Activated CD4-positive, alpha-beta T cell treated with anti-CD3 and anti-CD28 coated beads for 4 hours (primary cell): ENCODE data around the gene ZSCAN20.
"Not testable (repeated sequence)": the region's sequence is repeated elsewhere in the genome, so short reads cannot be mapped to it uniquely, and the experiment has no call there.

Experiments
- DNase-seq, 2 donors: peaks; one replicate each; pipeline ENCODE4 v3.0.0-alpha.2; 2020

ZSCAN20 gene

DNA sequence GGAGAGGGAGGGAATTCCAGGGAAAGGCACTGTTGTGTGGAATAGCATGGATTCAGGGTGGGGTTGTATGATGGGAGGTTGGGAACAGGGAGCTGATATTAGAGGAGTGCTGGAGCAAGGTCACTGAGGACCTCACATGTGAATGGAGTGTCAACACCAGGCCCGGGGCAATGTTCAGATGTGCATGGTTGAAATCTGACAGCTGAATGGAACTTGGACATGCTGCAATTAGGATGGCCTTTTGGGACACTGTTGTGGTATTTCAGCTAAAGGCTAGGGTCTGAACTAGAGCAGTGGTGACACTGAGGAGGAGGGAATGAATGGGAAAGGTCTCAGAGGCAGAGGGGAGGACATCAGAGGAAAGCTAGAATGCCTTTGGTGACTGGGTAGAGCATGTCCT is 25.0 kb downstream of the ZSCAN20 start:
- no peak for DNase-seq

DNA sequence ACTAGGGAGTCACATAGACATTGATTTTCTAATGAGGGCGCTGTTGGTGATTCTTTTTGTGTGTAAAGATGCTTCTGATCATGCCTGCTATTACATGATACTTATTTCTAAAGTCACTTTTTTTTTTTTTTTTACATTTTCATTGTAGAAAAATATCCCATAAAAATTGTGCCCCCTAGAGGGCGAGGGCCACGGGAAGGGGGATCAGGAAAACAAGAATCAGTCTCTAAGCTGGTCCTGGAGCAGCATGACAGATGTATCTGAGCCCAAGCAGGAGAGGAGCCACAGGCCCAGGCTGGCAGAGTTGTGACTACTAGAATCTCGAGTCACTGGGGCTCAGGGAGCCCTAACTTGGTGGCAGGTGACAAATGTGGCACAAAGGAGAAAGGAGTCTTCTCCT is 28.1 kb downstream of the ZSCAN20 start:
- no peak for DNase-seq

DNA sequence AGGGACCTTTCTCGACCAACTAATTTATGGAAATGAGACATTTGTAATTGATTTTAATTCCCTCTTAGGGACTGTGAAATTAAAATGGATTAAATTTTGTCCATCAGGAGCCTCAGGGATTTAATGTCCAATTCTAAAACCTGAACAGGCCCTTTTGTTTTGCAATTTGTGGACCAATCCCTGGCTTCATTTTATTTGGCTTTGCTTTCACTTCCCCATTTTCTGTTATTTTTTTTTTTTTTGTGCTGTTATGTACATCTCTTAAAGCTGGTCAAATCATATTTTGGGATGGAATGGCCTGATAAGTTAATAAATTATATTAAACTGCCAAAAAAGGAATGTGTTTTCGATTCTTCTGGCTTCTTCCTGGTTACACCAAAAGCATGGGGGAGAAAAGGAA is 28.9 kb downstream of the ZSCAN20 start:
- DNase-seq, result no peak

DNA sequence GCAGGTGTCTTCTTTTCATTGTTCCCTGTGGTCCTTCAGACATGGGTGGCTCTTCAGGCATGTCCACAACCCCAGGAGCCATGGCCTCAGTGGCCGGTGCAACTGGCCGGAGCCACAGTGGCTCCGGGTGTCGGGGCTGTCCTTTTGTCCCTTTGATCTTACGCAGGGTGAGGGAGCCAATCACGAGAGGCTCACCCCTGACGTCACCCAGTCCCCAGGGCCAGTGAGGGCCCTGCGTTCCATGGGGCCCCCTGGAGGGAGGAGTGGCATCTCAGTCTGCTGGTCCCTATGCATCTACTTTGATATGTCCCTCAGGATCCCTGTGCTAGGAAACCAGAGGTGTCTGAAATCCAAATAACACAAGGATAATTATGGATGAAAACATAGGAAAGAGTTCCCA is 29.3 kb downstream of the ZSCAN20 start:
- no peak for DNase-seq

DNA sequence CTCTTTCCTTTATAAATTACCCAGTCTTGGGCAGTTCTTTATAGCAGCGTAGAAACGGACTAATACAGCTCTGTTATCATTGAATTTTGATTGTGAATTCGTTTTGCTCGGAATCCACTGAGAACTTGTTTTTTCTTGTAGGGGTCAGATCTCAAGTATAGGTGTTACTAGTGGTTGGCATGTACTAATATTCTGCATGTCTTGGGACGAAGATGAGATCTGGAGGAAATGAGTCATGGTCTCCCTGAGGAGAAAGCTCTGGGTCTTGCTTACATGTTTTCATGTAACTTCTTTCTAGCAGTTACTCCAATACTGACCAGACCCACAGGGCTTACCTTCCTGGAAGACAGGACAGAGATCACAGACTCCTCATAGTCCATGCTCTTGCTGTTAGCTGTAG is 30.3 kb downstream of the ZSCAN20 start:
- no peak for DNase-seq

DNA sequence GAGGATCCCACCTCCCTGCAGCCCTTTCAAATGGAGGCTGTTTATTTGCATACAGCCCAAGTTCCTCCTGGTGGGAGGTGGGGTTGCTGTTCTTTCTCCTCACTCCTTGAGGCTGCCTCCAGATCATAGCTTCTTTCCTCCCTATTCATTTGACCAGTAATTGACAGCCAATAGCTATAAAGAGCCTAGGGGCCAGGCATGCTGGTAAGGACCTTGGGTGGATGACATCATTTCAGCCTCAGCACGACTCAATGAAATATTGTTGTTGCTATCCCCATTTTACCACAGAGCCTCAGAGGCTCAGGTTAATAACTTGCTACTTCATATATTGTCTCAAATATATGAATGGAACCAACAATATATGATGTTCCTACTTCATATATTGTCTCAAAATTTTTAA is 31.1 kb downstream of the ZSCAN20 start:
- no peak for DNase-seq

DNA sequence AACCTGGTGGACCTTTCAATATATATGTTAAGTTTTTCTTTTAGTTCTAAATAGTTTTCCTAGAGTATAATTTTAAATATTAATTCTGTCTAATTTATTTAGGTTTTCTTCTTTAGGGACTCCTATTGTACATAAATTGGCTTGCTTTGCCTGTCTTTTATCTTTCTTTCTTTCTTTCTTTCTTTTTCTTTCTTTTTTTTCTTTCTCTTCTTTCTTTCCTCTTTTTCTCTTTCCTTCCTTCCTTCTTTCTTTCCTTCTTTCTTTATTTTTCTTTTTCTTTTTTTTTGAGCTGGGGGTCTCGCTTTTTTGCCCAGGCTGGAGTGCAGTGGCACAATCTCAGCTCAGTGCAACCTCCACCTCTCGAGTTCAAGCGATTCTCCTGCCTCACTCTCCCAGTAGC is 35.2 kb downstream of the ZSCAN20 start:
- DNase-seq, result no peak

DNA sequence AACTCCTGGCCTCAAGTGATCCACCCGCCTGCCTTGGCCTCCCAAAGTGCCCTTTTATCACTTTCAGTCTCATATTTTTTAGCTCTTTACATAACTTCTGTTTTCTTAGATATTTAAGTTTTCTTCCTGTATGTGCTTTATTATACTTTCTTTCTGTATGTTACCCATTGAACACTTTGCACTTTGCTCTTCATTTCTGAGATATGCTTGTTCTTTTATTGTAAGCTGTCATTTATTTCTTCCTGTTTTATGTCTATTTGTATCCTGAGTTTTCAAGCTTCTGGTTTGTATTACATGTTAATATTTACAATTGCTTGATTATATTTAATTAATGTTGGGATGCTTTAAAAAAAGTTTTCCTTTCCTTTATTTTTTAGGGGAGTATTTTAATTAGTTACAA is 35.7 kb downstream of the ZSCAN20 start:
- DNase-seq, result no peak

DNA sequence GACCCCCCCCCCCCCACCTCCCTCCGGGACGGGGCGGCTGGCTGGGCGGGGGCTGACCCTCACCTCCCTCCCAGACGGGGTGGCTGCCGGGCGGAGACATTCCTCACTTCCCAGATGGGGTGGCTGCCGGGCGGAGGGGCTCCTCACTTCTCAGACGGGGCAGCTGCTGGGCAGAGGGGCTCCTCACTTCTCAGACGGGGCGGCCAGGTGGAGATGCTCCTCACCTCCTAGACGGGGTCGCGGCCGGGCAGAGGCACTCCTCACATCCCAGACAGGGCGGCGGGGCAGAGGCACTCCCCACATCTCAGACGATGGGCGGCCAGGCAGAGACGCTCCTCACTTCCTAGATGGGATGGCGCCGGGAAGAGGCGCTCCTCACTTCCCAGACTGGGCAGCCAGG is 36.8 kb downstream of the ZSCAN20 start:
- DNase-seq, result not testable (repeated sequence)

DNA sequence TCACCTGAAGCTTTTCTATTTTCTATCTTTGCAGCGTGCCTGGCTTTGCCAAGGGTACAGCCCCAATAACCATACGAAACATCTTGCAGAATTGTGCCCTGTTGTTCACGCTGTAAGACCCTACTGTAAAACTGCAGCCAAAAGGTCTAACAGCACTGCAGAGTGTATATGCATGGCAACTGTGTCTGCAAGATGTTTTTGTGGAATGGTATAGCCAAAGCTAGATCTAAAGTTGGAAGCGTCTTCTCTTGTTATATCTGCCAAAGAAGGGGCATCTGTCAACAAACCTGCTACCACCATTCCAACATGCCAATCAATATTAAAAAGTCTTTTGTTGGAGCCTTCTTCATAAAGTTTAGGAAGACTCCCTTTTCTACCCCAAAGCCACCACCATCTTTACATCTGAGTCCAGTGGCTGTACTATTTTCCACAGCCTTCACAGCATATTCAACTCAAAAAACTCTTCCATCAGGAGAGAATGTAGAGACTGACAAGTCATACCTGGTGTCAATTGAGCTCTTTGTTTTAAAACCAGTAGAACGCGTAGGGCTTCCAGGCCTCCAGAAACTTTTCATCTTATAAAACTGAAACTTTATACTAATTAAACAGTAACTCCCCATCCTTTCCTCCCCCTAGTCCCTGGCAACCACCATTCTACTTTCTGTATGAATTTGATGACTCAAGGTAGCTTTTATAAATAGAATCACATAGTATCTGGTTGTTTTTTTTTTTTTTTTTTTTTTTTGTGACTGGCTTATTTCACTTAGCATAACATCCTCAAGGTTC is 40.0 kb downstream of the ZSCAN20 start:
- no peak for DNase-seq

DNA sequence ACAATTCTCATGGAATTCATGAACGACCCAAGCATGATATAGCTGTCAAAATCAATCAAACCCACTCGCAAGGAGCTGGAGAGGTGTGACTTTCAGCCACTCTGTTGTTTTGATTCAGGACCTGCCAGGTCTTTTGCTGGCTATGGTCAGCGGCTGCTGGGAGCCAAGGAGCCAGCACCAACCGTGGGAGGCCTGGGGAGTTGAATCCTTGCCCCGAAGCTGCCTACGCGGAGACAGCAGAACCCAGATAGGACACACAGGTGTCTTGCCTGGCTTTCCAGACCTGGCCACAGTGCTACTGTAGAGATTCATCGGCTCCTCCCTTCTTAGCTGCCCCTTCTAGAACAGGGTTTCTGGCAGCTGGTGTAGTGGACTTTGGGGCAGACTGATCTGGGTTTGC is 42.7 kb downstream of the ZSCAN20 start:
- no peak for DNase-seq

DNA sequence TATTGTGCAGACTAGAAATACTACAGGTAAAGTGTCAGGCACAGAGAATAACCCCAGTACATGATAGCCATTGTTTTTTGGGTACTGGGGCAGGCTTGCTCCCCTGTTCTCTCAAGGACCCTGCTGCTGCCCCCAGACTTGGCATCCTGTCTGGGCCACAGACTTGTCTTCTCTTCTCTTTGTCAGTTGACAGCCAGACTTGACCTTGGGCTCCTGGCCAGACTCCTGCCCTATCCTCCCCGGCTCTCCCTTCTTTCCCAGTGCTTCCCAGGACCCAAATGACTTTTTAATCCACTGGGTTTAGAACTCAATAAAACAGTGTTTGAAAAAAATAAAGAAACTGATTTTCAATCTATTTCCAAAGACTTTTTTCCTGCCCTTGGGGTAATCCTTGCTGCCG is 43.2 kb downstream of the ZSCAN20 start:
- no peak for DNase-seq

DNA sequence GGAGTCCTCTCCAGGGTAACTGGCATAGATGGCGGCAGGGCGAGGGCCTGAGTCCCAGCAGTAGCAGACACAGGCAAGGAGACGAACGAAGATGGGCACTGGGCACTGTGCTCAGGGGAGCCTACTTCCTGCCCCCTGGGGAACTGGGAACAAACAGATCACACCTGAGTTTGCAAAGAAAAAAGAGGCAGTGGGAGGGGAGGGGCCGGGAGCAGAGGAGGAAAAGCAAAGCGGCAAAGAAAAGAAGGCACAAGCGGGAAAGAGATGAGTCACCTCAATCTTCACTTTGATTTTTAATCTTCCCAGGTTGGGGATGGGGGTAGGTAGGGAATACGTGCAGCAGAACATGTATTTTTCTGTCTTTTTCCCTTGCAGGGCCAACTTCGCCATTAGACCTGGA is 44.0 kb downstream of the ZSCAN20 start:
- DNase-seq, result no peak

DNA sequence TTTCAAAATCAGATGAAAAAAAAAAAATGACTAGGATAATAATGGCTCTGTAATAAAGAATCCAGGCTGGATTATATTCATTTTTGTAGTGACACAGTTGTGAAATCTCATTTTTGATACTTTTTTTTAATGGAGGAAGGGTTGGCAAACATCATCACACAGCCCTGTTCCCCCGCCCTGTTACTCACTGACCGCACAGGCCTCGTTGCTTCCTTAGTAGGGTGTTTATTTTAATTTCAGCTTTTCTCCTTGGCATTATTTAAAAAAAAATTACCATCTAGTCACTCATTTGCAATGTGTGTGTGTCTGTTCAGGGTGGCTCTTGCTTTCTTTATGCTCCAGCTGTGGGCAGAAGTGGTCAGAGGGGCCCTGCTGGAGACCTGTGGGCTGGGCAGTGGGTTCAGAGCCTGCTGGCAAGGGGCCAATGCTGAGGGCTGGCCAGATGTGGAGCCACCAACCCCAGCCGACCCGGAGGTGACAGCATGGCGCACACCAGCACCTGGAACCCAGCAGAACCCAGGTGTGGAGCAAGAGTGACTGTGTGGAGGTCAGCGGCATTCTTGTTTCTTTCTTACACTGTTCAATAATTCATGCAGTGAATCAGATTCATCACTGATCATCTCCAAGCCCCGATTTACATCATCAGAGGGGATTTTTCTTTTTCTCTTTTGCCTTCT is 44.6 kb downstream of the ZSCAN20 start:
- DNase-seq, result no peak

DNA sequence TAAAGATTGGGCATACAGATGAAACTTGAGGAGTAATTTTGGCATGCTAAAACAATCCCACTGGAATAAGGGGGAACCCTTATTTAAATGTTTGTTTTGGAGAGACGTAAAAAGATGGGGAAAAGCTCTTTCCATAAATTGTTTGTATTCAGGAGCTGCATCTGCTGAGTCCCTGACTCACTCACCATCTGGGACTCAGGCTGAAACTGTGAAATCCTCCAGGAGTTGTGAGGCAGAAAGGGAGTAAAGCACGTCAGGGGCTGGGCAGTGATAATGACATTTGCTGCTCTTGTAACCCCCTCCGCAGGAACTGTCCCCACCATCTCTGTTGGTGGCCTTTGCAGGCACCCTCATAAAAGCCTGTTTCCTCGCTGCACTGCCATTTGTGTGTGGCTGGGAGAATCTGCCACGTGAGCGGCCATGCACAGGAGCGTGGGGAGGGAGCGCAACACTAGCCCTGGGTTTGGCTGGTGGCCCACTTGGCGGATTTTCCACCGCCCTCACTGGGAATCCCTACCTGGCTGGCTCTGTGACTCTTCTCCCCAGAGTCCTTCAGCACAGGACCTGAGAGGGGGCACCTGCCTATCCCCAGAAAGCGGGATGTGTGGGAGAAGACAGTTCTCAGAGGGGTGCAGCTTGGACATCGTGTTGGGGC is 45.3 kb downstream of the ZSCAN20 start:
- no peak for DNase-seq

DNA sequence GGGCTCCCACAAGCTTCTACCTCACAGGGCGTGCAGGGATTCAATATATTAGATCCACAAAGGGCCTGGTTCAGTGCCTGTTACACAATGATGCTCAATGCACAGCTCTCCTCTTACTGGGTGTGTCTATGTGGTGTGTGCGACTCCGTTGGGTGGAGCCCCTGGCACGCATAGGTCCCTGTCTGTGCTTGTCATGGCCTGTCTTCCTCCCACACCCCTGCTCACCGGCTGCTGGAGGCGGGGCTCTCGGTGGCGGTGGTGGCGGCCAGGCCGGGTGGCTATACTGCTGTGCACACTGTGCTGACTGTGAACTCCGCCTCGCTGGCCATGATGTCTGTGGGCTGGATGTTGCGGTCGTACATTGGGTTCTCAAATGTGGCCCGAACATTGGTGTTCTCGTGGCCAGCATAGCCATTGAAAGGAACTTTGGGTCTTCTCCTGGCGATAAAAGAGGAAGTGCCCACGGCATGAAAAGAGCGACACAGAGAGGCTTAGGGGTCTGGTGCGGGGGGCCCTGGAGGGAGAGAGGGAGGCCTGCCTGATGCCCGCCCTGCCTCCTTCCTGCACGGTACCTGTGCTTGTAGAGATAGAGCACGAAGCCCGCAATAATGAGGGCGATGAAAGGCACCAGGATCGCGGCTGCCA is 46.9 kb downstream of the ZSCAN20 start:
- no peak for DNase-seq

DNA sequence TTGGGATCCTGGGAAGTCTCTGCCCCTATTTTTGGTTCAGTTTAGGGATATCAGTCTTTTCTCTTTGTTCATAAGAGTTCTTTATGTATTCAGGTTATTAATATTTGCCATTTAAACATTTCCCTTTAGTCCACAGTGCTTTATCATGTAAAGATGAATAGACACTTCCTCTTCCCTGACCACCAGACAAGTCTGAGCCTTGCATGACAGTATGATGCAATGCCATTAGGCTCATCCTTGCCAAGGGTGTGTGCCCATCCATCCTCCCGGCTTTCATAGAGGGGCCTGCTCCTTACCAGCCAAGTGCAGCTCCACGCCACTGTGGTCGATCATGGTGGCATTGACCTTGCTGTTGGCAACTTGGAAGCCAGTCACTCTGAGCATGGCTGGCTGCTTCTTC is 52.1 kb downstream of the ZSCAN20 start:
- DNase-seq, result no peak

DNA sequence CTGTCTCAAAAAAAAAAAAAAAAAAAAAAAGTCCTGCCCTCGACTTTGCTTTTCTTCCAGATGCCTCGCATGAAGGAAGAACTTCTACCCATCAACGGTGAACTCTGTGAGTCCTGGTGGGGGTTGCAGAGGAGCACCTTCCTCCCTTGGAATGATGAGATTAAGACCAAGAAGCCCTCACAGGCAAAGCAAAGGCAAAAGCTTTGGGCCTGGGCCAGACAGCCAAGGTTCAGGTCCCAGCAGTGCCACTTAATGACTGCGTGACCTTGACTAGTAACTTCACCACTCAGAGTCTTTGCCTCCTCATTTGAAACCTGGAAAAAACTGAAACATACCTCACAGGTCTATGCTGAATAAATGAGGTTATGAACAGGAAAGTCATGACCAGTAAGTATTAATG is 55.5 kb downstream of the ZSCAN20 start:
- no peak for DNase-seq

DNA sequence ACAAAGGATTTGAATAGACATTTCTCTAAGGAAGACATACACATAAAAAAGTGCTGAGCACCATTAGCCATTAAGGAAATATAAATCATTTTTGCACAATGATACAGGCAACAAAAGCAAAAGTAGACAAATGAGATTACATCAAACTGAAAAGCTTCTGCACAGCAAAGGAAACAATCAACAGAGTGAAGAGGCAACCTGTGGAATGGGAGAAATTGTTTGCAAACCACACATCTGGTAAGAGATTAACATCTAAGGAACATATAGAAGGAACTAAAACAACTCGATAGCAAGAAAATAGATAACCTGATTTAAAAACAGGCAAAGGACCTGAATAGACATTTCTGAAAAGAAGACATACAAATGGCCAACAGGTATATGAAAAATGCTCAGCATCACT is 57.5 kb downstream of the ZSCAN20 start:
- no peak for DNase-seq

DNA sequence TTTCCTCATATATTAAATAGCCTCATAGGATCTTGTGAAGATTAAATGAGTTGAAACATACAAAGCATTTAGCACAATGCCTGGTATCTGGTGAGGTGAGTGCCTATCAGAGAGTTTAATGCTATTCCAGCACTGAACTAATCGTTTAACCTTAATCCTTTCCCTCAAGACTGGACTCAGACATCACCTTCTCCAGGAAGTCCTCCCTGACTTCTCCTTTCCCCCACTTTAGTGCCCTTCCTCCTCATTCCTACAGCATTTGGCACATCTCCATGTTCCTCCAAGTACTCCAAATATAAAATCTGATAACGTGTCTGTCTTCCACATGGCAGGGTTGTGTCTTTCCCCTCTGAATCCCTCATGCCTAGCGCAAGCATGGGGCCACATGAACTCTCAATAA is 59.8 kb downstream of the ZSCAN20 start:
- DNase-seq, result no peak

DNA sequence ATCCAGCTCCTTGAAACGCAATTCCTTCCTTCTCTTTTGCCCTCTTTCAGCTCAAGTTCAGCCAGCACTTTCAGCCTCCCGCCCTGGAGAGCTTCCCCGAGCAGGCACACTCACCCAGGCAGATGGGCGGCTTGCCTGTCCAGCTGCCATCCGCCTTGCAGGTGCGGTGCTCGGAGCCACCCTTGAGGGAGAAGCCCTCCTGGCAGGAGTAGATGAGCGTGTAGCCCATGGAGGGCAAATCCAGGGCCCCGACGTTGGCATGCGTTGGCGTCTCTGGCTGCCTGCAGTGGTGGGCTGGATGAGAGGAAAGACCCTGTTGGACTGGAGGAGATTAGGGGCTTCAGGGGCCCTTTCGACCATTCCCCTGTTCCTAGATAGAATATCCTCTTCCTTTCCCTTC is 60.5 kb downstream of the ZSCAN20 start:
- no peak for DNase-seq

DNA sequence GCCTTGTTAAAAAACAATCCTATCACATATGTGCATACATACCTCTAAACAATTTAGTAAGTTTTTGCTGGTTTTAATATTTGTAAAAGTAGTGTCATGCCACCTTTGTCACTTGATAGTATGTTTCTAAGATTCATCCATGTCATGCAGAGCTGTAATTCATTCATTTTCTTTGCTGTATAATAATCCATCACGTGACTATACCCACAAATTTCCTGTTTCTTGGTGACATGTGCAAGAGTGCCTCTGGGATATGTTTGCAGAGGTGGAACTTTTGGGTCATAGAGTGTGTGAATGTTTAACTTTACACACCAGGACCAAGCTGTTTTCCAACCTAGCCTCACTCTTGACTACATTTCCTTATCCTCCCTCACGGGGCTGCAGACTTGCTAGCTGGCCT is 62.9 kb downstream of the ZSCAN20 start:
- DNase-seq, result no peak

DNA sequence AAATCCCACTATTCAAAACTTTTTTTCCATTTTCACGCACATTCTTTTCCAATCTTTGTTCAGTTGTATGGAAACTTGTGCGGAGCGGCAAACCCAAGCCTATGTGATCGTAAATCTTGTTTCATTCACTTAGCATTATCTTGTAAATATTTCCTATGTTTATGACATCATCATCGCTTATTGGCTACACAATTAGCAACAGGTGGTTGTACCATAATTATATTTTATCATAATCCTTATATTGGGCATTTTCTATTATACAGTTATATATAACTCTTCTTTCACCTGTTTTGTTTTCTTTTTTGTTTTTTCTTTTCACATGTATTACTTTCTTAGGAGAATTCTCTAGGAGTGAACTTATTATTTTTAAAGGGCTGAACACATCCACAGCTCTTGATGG is 65.4 kb downstream of the ZSCAN20 start:
- DNase-seq, result no peak

DNA sequence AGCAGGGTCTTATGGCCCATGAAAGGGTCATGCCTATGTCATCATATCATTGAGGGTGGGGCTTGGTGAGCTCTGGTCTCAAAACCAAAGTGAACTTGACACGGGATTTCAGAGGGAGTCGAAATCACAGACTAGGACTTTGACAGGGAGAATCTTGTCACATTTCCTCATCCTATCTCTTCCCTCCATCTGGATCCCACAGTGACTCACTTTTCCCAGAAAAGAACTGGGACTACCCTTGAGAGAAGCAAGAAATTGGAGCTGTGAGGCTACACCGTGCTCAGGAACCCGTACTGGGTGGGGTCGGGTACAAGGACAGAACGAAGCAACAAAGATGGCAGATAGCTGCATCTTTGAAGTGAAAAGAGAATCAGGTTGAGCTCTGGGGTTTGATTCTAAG is 69.5 kb downstream of the ZSCAN20 start:
- DNase-seq, result no peak
